Endothelial cell (in vitro differentiated cells): Measurements from ENCODE around the gene STAT5B. TPM values are rescaled to one million over a fixed set of nuclear protein-coding genes. Genes with fewer than 3 reads are reported as not detected.

Experiments
- DNase-seq: peaks from one replicate; pipeline ENCODE4 v3.0.0; 2021; ENCODE audit warnings: low spot score
- H3K27ac Mint-ChIP-seq: one replicate; pipeline ENCODE4 v1.8.0; 2021; ENCODE audit warnings: mixed read lengths, inconsistent platforms; ENCODE audit not compliant: unreplicated experiment
- H3K27me3 Mint-ChIP-seq: one replicate; pipeline ENCODE4 v1.8.0; 2021; ENCODE audit warnings: mild to moderate bottlenecking, moderate library complexity, mixed read lengths, inconsistent platforms; ENCODE audit not compliant: unreplicated experiment
- H3K36me3 Mint-ChIP-seq: one replicate; pipeline ENCODE4 v1.8.0; 2021; ENCODE audit warnings: mild to moderate bottlenecking, low read depth, mixed read lengths, inconsistent platforms; ENCODE audit not compliant: unreplicated experiment
- H3K4me1 Mint-ChIP-seq: one replicate; pipeline ENCODE4 v1.8.0; 2021; ENCODE audit warnings: mild to moderate bottlenecking, mixed read lengths, inconsistent platforms; ENCODE audit not compliant: unreplicated experiment
- H3K4me3 Mint-ChIP-seq: one replicate; pipeline ENCODE4 v1.8.0; 2021; ENCODE audit warnings: mild to moderate bottlenecking, mixed read lengths, inconsistent platforms; ENCODE audit not compliant: unreplicated experiment
- H3K9me3 Mint-ChIP-seq: one replicate; pipeline ENCODE4 v1.8.0; 2021; ENCODE audit warnings: mixed read lengths, inconsistent platforms; ENCODE audit not compliant: unreplicated experiment
- CTCF ChIP-seq: fragments of 200-600 bp; sonication (generic); IDR thresholded peaks from one replicate; pipeline ENCODE4 v1.5.0; 2021; ENCODE audit warnings: antibody characterized with exemption; ENCODE audit not compliant: unreplicated experiment
- total RNA-seq: library from RNA; stranded (reverse); fragmentation: NEBNext Ultra II Directional; extraction: Animal tissue kit (Norgen Biotek cat#: 25700); gene quantifications from one replicate; pipeline ENCODE4 v1.2.1, GENCODE V29; 2021; ENCODE audit not compliant: unreplicated experiment

The STAT5B gene
- total RNA-seq, 1 donor from 2014 or later, result 40.2 TPM

GRCh38 chr17:42313389-42313772, 37.2 kb upstream of the STAT5B start:
- H3K9me3 Mint-ChIP-seq, result no peaks in the 10 kb centered on the region
- H3K27me3 Mint-ChIP-seq, result peaks cover 7% of the 10 kb centered on the region
- DNase-seq, result no peak
- no peak for TF ChIP-seq CTCF
- H3K4me1 Mint-ChIP-seq, result peaks cover 51% of the 10 kb centered on the region
- peak overlapping the region; percentile 67 for H3K4me3 Mint-ChIP-seq
- H3K36me3 Mint-ChIP-seq, result peaks cover 43% of the 10 kb centered on the region
- peak overlapping the region; percentile 80 for H3K27ac Mint-ChIP-seq

- H3K27me3 Mint-ChIP-seq, result peaks cover 7% of the 10 kb centered on the region
- no peaks in the 10 kb centered on the region for H3K9me3 Mint-ChIP-seq
- peak; percentile 90 for DNase-seq
- H3K4me1 Mint-ChIP-seq, result peaks cover 44% of the 10 kb centered on the region
- TF ChIP-seq CTCF, result peak; percentile 39
- no peak overlapping the region for H3K27ac Mint-ChIP-seq
- peaks cover 46% of the 10 kb centered on the region for H3K36me3 Mint-ChIP-seq
- H3K4me3 Mint-ChIP-seq, result no peak overlapping the region
Measured at GRCh38 chr17:42312285-42313130, 36.3 kb upstream of the STAT5B start.

GRCh38 chr17:42312035-42312284, 35.8 kb upstream of the STAT5B start:
- DNase-seq, result no peak
- Mint-ChIP-seq H3K27me3 (peaks cover 7% of the 10 kb centered on the region), H3K27ac (peak overlapping the region; percentile 32), H3K4me1 (peaks cover 38% of the 10 kb centered on the region), H3K4me3 (no peak overlapping the region), H3K9me3 (no peaks in the 10 kb centered on the region), H3K36me3 (peaks cover 50% of the 10 kb centered on the region)
- TF ChIP-seq CTCF, result no peak

DNA sequence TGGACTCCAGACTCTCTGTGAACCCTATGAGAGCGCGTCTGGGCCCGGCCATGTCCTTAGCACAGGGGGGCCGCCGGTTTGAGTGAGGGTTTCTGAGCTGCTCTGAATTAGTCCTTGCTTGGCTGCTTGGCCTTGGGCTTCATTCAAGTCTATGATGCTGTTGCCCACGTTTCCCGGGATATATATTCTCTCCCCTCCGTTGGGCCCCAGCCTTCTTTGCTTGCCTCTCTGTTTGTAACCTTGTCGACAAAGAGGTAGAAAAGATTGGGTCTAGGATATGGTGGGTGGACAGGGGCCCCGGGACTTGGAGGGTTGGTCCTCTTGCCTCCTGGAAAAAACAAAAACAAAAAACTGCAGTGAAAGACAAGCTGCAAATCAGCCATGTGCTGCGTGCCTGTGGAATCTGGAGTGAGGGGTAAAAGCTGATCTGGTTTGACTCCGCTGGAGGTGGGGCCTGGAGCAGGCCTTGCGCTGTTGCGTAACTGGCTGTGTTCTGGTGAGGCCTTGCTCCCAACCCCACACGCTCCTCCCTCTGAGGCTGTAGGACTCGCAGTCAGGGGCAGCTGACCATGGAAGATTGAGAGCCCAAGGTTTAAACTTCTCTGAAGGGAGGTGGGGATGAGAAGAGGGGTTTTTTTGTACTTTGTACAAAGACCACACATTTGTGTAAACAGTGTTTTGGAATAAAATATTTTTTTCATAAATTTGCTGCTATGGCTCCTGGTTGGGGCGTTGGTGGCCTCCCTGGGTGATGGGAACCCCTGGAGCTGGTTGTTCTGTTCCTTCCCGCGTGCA, 35.2 kb upstream of the STAT5B start:
- Mint-ChIP-seq H3K4me1 (peaks cover 33% of the 10 kb centered on the region), H3K4me3 (peak overlapping the region; percentile 65), H3K27ac (peak overlapping the region; percentile 32), H3K9me3 (no peaks in the 10 kb centered on the region), H3K36me3 (peaks cover 46% of the 10 kb centered on the region), H3K27me3 (peaks cover 7% of the 10 kb centered on the region)
- no peak for TF ChIP-seq CTCF
- no peak for DNase-seq

GRCh38 chr17:42310787-42311215, 34.6 kb upstream of the STAT5B start:
- peaks cover 52% of the 10 kb centered on the region for H3K36me3 Mint-ChIP-seq
- TF ChIP-seq CTCF, result no peak
- peaks cover 8% of the 10 kb centered on the region for H3K27me3 Mint-ChIP-seq
- H3K4me3 Mint-ChIP-seq, result no peak overlapping the region
- DNase-seq, result no peak
- H3K4me1 Mint-ChIP-seq, result peaks cover 30% of the 10 kb centered on the region
- peak overlapping the region; percentile 15 for H3K27ac Mint-ChIP-seq
- no peaks in the 10 kb centered on the region for H3K9me3 Mint-ChIP-seq
